HEK293 (cell line): Measurements from ENCODE around the gene SH3RF3.
A peak's percentile ranks its signal among the peaks of the same experiment; 100 is the strongest.

Source experiments
- CTCF ChIA-PET: fragments of 350-600 bp; formaldehyde crosslinking; extraction: SDS; loops from one replicate; lab custom pipeline; 2021; ENCODE audit warnings: antibody characterized with exemption; lab: Yijun Ruan, JAX
- POLR2A ChIA-PET: fragments of 300-600 bp; formaldehyde crosslinking; extraction: SDS; loops from one replicate; lab custom pipeline; 2020; ENCODE audit warnings: antibody characterized with exemption, inconsistent platforms; lab: Yijun Ruan, JAX
- H3K27ac ChIP-seq: fragments of 200-500 bp; sonication (Bioruptor generic); 2 replicates; pipeline ENCODE4 v1.5.1; 2014; ENCODE audit warnings: low read depth, low read length, control low read depth, inconsistent platforms; ENCODE audit errors: extremely low read depth
- H3K36me3 ChIP-seq, 2 experiments: fragments of 200-500 bp in 1 of 2; sonication (Bioruptor generic) in 1 of 2; 1 replicate in 1 of 2; 2 replicates in 1 of 2; pipeline ENCODE4 v1.5.1; 2014 to 2017; ENCODE audit warnings: inconsistent platforms in 2 of 2, low read length in 2 of 2; ENCODE audit not compliant: control insufficient read depth in 2 of 2, insufficient read depth in 1 of 2
- H3K4me1 ChIP-seq: fragments of 200-500 bp; sonication (Bioruptor generic); 2 replicates; pipeline ENCODE4 v1.5.1; 2014; ENCODE audit warnings: mild to moderate bottlenecking, low read length, inconsistent platforms; ENCODE audit not compliant: control insufficient read depth, insufficient read depth
- H3K4me3 ChIP-seq: 2 replicates; pipeline ENCODE4 v1.5.1; 2011; ENCODE audit warnings: low read depth, mild to moderate bottlenecking, control low read depth, low read length, moderate library complexity
- H3K9me3 ChIP-seq: fragments of 200-500 bp; sonication (Bioruptor generic); 2 replicates; pipeline ENCODE4 v1.5.1; 2014; ENCODE audit warnings: low read depth, low read length, inconsistent platforms; ENCODE audit not compliant: control insufficient read depth, insufficient read depth
- KLF9 ChIP-seq: fragments of 450-650 bp; formaldehyde crosslinking; IDR thresholded peaks from 2 replicates; pipeline ENCODE4 v1.5.1; 2016; ENCODE audit warnings: missing biosample characterization, missing genetic modification characterization, low read depth
- SP7 ChIP-seq: fragments of 450-650 bp; formaldehyde crosslinking; IDR thresholded peaks from 2 replicates; pipeline ENCODE4 v1.5.1; 2016; ENCODE audit warnings: missing biosample characterization, missing genetic modification characterization
- WT1 ChIP-seq: fragments of 450-650 bp; formaldehyde crosslinking; IDR thresholded peaks from 2 replicates; pipeline ENCODE4 v1.5.1; 2016; ENCODE audit warnings: missing biosample characterization, missing genetic modification characterization
- ZFP69B ChIP-seq: fragments of 450-650 bp; formaldehyde crosslinking; IDR thresholded peaks from 2 replicates; pipeline ENCODE4 v1.5.1; 2016; ENCODE audit warnings: missing biosample characterization, missing genetic modification characterization
- ZIC2 ChIP-seq: fragments of 450-650 bp; formaldehyde crosslinking; IDR thresholded peaks from 2 replicates; pipeline ENCODE4 v1.5.1; 2016; ENCODE audit warnings: missing biosample characterization, missing genetic modification characterization
- ZNF140 ChIP-seq: fragments of 450-650 bp; formaldehyde crosslinking; IDR thresholded peaks from 2 replicates; pipeline ENCODE4 v1.5.1; 2016; ENCODE audit warnings: missing biosample characterization, missing genetic modification characterization
- ZNF19 ChIP-seq: fragments of 450-650 bp; formaldehyde crosslinking; IDR thresholded peaks from 2 replicates; pipeline ENCODE4; 2016; ENCODE audit warnings: missing biosample characterization, missing genetic modification characterization, low read depth
- ZNF221 ChIP-seq: fragments of 450-650 bp; formaldehyde crosslinking; IDR thresholded peaks from 2 replicates; pipeline ENCODE4 v1.5.1; 2017; ENCODE audit warnings: missing biosample characterization, missing genetic modification characterization, borderline replicate concordance
- ZNF274 ChIP-seq, 2 experiments: fragments of 200-500 bp in 1 of 2; fragments of 450-650 bp in 1 of 2; sonication (Bioruptor generic) in 1 of 2; formaldehyde crosslinking in 1 of 2; IDR thresholded peaks; 2 replicates each; pipeline versions ENCODE4 v1.5.1 to v1.6.1; 2014 to 2016; ENCODE audit warnings: borderline replicate concordance in 1 of 2, inconsistent platforms in 1 of 2, low read length in 1 of 2, missing biosample characterization in 1 of 2, missing genetic modification characterization in 1 of 2
- TF ChIP-seq, protein P1 (sequence below): fragments of 450-650 bp; formaldehyde crosslinking; IDR thresholded peaks from 2 replicates; pipeline ENCODE4 v1.5.1; 2017; ENCODE audit warnings: missing biosample characterization, missing genetic modification characterization
- TF ChIP-seq, protein P2 (sequence below): fragments of 450-650 bp; formaldehyde crosslinking; IDR thresholded peaks from 2 replicates; pipeline ENCODE4 v1.5.1; 2016; ENCODE audit warnings: missing biosample characterization, missing genetic modification characterization
- TF ChIP-seq, protein P3 (sequence below): fragments of 450-650 bp; formaldehyde crosslinking; IDR thresholded peaks from 2 replicates; pipeline ENCODE4 v1.5.1; 2016; ENCODE audit warnings: missing biosample characterization, missing genetic modification characterization
- TF ChIP-seq, protein P4 (sequence below): fragments of 450-650 bp; formaldehyde crosslinking; IDR thresholded peaks from 2 replicates; pipeline ENCODE4 v1.5.1; 2016; ENCODE audit warnings: missing biosample characterization, missing genetic modification characterization

The SH3RF3 gene

DNA sequence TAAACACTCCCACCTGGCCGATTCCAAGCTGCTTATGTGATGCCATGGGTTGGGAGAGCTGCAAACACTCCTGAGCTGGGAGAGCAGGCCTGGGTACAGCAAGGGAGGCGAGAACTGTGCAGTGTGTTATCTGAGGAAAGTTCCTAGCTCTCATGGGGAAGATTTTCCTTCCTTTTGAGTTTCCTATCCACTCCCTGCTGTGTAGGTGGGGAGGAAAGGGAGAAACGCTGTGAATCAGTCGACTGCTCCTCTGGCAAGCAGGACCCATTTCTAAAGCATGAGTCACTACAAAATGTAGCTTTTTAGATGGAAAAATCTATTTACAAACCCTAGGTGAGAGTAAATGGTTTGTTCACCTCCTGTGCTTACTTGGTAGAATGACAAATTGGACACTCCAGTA, 80.4 kb downstream of the SH3RF3 start:
- POLR2A ChIA-PET: no interaction called here
- TF ChIP-seq ZFP69B (tag by site-specific recombination) (no peak), WT1 (tag by site-specific recombination) (peak; percentile 25; the same call in 1 of the 2 replicates), SP7 (tag by site-specific recombination) (peak; percentile 29; the same call in 1 of the 2 replicates), KLF9 (tag by site-specific recombination) (no peak), ZIC2 (tag by site-specific recombination) (0 out of 2 replicates have a peak, but pooled peaks have one; percentile 17), ZNF221 (tag by site-specific recombination) (no peak)
- TF ChIP-seq, protein P1, sequence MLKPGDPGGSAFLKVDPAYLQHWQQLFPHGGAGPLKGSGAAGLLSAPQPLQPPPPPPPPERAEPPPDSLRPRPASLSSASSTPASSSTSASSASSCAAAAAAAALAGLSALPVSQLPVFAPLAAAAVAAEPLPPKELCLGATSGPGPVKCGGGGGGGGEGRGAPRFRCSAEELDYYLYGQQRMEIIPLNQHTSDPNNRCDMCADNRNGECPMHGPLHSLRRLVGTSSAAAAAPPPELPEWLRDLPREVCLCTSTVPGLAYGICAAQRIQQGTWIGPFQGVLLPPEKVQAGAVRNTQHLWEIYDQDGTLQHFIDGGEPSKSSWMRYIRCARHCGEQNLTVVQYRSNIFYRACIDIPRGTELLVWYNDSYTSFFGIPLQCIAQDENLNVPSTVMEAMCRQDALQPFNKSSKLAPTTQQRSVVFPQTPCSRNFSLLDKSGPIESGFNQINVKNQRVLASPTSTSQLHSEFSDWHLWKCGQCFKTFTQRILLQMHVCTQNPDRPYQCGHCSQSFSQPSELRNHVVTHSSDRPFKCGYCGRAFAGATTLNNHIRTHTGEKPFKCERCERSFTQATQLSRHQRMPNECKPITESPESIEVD (tag by site-specific recombination): peak; percentile 25; the same call in 1 of the 2 replicates
- TF ChIP-seq, protein P2, sequence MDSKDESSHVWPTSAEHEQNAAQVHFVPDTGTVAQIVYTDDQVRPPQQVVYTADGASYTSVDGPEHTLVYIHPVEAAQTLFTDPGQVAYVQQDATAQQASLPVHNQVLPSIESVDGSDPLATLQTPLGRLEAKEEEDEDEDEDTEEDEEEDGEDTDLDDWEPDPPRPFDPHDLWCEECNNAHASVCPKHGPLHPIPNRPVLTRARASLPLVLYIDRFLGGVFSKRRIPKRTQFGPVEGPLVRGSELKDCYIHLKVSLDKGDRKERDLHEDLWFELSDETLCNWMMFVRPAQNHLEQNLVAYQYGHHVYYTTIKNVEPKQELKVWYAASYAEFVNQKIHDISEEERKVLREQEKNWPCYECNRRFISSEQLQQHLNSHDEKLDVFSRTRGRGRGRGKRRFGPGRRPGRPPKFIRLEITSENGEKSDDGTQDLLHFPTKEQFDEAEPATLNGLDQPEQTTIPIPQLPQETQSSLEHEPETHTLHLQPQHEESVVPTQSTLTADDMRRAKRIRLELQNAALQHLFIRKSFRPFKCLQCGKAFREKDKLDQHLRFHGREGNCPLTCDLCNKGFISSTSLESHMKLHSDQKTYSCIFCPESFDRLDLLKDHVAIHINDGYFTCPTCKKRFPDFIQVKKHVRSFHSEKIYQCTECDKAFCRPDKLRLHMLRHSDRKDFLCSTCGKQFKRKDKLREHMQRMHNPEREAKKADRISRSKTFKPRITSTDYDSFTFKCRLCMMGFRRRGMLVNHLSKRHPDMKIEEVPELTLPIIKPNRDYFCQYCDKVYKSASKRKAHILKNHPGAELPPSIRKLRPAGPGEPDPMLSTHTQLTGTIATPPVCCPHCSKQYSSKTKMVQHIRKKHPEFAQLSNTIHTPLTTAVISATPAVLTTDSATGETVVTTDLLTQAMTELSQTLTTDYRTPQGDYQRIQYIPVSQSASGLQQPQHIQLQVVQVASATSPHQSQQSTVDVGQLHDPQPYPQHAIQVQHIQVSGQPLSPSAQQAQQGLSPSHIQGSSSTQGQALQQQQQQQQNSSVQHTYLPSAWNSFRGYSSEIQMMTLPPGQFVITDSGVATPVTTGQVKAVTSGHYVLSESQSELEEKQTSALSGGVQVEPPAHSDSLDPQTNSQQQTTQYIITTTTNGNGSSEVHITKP (tag by site-specific recombination): peak; percentile 43; the same call in 1 of the 2 replicates
- Histone ChIP-seq H3K9me3 (no peaks in the 10 kb centered on the region), H3K4me1 (peaks cover 21% of the 10 kb centered on the region), H3K36me3 (no peaks in the 10 kb centered on the region), H3K4me3 (no peak overlapping the region), H3K27ac (no peak overlapping the region)
- CTCF ChIA-PET: interaction anchor here (0.7 to 1.0 kb wide), 2 partner anchors 21 to 301 kb away, joined by 3 read pairs; no protein-coding TSS in a partner anchor

DNA sequence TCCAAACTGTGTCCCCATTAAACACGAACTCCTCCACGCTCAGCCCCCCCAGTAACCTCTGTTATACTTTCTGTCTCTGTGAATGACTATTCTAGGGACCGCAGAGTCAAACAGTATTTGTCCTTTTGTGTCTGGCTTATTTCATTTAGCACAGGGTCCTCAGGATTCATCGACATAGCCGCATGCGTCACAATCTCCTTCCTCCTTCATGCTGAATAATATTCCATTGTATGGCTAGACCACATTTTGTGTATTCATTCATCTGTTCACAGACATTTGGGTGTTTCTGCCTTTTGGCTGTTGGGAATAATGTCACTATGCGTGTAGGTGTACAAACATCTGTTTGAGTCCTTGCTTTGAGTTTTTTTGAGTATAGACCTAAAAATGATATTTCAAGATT, 80.9 kb downstream of the SH3RF3 start:
- no peak overlapping the region for H3K27ac ChIP-seq
- TF ChIP-seq ZNF19 (tag by site-specific recombination) (no peak), ZNF274 (IDR thresholded peaks at IDR 0.05; ENCODE audit: low read length) (no peak), ZNF274 (tag by site-specific recombination; IDR thresholded peaks at IDR 0.05; ENCODE audit: borderline replicate concordance) (no peak), WT1 (tag by site-specific recombination) (no peak), ZNF140 (tag by site-specific recombination) (no peak)
- TF ChIP-seq, protein P3, sequence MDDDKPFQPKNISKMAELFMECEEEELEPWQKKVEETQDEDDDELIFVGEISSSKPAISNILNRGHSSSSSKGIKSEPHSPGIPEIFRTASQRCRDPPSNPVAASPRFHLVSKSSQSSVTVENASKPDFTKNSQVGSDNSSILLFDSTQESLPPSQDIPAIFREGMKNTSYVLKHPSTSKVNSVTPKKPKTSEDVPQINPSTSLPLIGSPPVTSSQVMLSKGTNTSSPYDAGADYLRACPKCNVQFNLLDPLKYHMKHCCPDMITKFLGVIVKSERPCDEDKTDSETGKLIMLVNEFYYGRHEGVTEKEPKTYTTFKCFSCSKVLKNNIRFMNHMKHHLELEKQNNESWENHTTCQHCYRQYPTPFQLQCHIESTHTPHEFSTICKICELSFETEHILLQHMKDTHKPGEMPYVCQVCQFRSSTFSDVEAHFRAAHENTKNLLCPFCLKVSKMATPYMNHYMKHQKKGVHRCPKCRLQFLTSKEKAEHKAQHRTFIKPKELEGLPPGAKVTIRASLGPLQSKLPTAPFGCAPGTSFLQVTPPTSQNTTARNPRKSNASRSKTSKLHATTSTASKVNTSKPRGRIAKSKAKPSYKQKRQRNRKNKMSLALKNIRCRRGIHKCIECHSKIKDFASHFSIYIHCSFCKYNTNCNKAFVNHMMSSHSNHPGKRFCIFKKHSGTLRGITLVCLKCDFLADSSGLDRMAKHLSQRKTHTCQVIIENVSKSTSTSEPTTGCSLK (tag by site-specific recombination): no peak
- TF ChIP-seq, protein P4, sequence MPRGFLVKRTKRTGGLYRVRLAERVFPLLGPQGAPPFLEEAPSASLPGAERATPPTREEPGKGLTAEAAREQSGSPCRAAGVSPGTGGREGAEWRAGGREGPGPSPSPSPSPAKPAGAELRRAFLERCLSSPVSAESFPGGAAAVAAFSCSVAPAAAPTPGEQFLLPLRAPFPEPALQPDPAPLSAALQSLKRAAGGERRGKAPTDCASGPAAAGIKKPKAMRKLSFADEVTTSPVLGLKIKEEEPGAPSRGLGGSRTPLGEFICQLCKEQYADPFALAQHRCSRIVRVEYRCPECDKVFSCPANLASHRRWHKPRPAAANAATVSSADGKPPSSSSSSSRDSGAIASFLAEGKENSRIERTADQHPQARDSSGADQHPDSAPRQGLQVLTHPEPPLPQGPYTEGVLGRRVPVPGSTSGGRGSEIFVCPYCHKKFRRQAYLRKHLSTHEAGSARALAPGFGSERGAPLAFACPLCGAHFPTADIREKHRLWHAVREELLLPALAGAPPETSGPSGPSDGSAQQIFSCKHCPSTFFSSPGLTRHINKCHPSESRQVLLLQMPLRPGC: no peak
- ChIA-PET CTCF (interaction anchor here (0.5 to 1.2 kb wide), 3 partner anchors 12 to 82 kb away, joined by 3 read pairs; no protein-coding TSS in a partner anchor), POLR2A (no interaction called here)
- H3K4me3 ChIP-seq: no peak overlapping the region
- H3K9me3 ChIP-seq: no peaks in the 10 kb centered on the region
- no peaks in the 10 kb centered on the region for H3K36me3 ChIP-seq
- H3K4me1 ChIP-seq: peaks cover 26% of the 10 kb centered on the region
